GM12892 (cell line): ENCODE data around the gene PRSS12.

Experiments
- POLR2A ChIP-seq: IDR thresholded peaks from 2 replicates; pipeline ENCODE4 v1.6.1; 2011; ENCODE audit warnings: low read depth, low read length, control low read depth
- POLR2AphosphoS5 ChIP-seq: IDR thresholded peaks from 2 replicates; pipeline ENCODE4 v1.6.1; 2011; ENCODE audit warnings: low read depth, low read length, control low read depth
- TAF1 ChIP-seq: IDR thresholded peaks from 2 replicates; pipeline ENCODE4 v1.6.1; 2011; ENCODE audit warnings: low read depth, mild to moderate bottlenecking, control low read depth, low read length, borderline replicate concordance

DNA sequence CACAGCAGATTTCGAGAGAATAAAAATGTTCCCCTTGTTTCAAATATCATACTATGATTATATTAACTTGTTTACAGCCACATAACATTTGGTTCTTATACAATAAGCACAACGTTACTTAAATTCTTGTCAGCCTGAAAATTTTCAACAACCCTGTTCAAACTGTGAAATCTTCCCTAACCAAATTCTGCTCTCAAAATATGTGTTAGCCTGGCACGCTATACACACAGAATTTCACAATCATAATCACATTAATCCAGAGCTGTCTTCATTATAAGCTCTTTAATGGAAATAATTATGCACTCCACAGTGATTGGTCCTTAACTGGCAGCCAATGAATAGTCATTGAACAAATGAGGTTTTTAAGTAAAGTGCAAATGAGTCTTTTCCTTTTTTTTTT is 7.3 kb upstream of the PRSS12 start:
- no peak for TF ChIP-seq POLR2AphosphoS5
- no peak for TF ChIP-seq POLR2A
- no peak for TF ChIP-seq TAF1
